Spleen (tissue), 7 donors: ENCODE results near the gene MCF2L.

Experiments used
- CTCF ChIP-seq, 11 experiments: fragments of 200-600 bp in 7 of 11; fragments of 450-650 bp in 4 of 11; sonication (generic) in 4 of 11; IDR thresholded peaks in 8 of 11; conservative IDR thresholded peaks in 3 of 11; 1 replicate in 7 of 11; 2 replicates in 4 of 11; pipeline versions ENCODE4 v1.4.0 to v1.8.0; 2016 to 2021; ENCODE audit warnings: antibody characterized with exemption in 11 of 11, inconsistent platforms in 4 of 11, mild to moderate bottlenecking in 1 of 11
- POLR2A ChIP-seq, 3 donors: fragments of 450-650 bp; IDR thresholded peaks; one replicate each; pipeline ENCODE4 v1.5.1; 2017; ENCODE audit warnings: antibody characterized with exemption in 3 of 3, mild to moderate bottlenecking in 1 of 3
- POLR2AphosphoS5 ChIP-seq, 3 donors: sonication (generic); formaldehyde crosslinking; IDR thresholded peaks; one replicate each; pipeline ENCODE4 v1.5.1; 2017; ENCODE audit warnings: antibody characterized with exemption in 3 of 3
- donor health status: DM: no; HTN: no; CAD: no; lungs with moderate emphysema.
- donor health status: DM: no; HTN: no; CAD: no.
- donor health status: DM: no; HTN: no; CAD: no.

GRCh38 chr13:113097651-113098050, 128.6 kb downstream of the MCF2L start:
- TF ChIP-seq CTCF (IDR thresholded peaks at IDR 0.05 in 8 of 11, conservative IDR thresholded peaks at IDR 0.05 in 3 of 11) (no peak), POLR2A (IDR thresholded peaks at IDR 0.05) (no peak), POLR2AphosphoS5 (IDR thresholded peaks at IDR 0.05) (no peak)
